ENCODE data around the gene ZBP1.

ZBP1 gene

GRCh38 chr20:57581202-57582028, 38.8 kb downstream of the ZBP1 start:
- peaks cover 0 to 5% (median 2%) of the 10 kb centered on the region in 5 experiments for H3K9me3 ChIP-seq (ENCODE audit: control extremely low read depth in 1 of 5, control insufficient read depth in 4 of 5, insufficient read depth in 2 of 5, low read depth in 1 of 5, low read length in 4 of 5)
- no peaks in the 10 kb centered on the region for H3K36me3 ChIP-seq (ENCODE audit: control insufficient read depth in 4 of 4, insufficient read depth in 4 of 4, low read length in 3 of 4)
- DNase-seq = no peak
- CTCF ChIA-PET = interaction anchor here (0.5 to 1.2 kb wide), 2 partner anchors 15 to 772 kb away, joined by 3 read pairs; no protein-coding TSS in a partner anchor
- H3K4me3 ChIP-seq (ENCODE audit: control insufficient read depth in 1 of 7, extremely low read depth in 1 of 7, insufficient read depth in 4 of 7, low read depth in 2 of 7, low read length in 6 of 7) = no peak overlapping the region
- POLR2A ChIA-PET = no interaction called here
- H3K27ac ChIP-seq (ENCODE audit: insufficient read depth in 1 of 2, low read depth in 1 of 2, low read length in 2 of 2, poor library complexity in 1 of 2, severe bottlenecking in 2 of 2) = no peak overlapping the region
- peaks cover 0 to 98% (median 23%) of the 10 kb centered on the region in 5 experiments for H3K27me3 ChIP-seq (replicated peaks in 2 of 5; ENCODE audit: control insufficient read depth in 4 of 5, insufficient read depth in 5 of 5, low read length in 4 of 5)
- H3K4me1 ChIP-seq (ENCODE audit: control extremely low read depth in 1 of 4, control insufficient read depth in 4 of 4, insufficient read depth in 4 of 4, low read length in 3 of 4) = no peaks in the 10 kb centered on the region
- 73% methylated on average over 14 of the region's 14 CpGs for WGBS (ENCODE audit: insufficient coverage)

DNA sequence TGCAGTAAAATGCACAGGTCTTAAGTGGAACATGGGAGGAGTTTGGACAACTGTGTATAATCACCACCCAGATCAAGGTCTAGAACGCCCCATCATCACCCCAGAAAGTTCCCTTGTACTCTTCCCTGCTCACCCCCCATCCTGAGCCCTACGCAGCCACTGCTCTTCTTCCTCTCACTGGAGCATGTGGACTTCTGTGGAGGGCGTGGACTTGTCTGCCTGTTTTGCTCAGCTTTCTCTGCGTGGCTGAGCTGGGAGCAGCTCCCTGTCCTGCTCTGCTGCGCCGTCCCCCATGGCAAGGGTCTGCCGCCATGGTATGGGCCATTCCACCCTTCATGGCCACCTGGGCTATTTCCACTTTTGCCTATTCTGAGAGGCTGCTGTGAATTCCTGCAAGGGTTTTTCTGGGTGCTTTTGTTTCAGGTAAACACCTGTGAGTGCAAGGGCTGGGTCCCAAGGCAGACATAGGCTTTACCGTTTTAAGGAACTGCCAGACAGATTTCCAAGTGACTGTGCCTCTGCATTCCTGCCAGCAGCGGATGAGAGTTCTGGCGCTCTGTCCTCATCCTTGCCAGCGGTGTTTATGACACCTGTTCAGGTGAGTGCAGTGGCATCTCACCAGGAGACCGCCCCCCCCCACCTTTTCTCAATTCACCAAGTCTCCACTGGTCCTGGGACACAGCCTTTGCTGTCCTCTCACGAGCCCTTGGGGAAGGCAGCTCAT, 39.6 kb downstream of the ZBP1 start:
- CTCF ChIA-PET = interaction anchor here (1.2 kb wide), 1 partner anchor 16 kb away, joined by 3 read pairs; no protein-coding TSS in a partner anchor
- no peak overlapping the region for H3K27ac ChIP-seq (ENCODE audit: insufficient read depth in 1 of 2, low read depth in 1 of 2, low read length in 2 of 2, poor library complexity in 1 of 2, severe bottlenecking in 2 of 2)
- WGBS (ENCODE audit: insufficient coverage) = 86% methylated on average over 13 of the region's 13 CpGs
- peaks cover 0 to 7% (median 2%) of the 10 kb centered on the region in 5 experiments for H3K9me3 ChIP-seq (ENCODE audit: control extremely low read depth in 1 of 5, control insufficient read depth in 4 of 5, insufficient read depth in 2 of 5, low read depth in 1 of 5, low read length in 4 of 5)
- H3K36me3 ChIP-seq (ENCODE audit: control insufficient read depth in 4 of 4, insufficient read depth in 4 of 4, low read length in 3 of 4) = no peaks in the 10 kb centered on the region
- no peak overlapping the region for H3K4me3 ChIP-seq (ENCODE audit: control insufficient read depth in 1 of 7, extremely low read depth in 1 of 7, insufficient read depth in 4 of 7, low read depth in 2 of 7, low read length in 6 of 7)
- H3K4me1 ChIP-seq (ENCODE audit: control extremely low read depth in 1 of 4, control insufficient read depth in 4 of 4, insufficient read depth in 4 of 4, low read length in 3 of 4) = no peaks in the 10 kb centered on the region
- H3K27me3 ChIP-seq (replicated peaks in 2 of 5; ENCODE audit: control insufficient read depth in 4 of 5, insufficient read depth in 5 of 5, low read length in 4 of 5) = peaks cover 0 to 98% (median 23%) of the 10 kb centered on the region in 5 experiments
- no peak for DNase-seq
- POLR2A ChIA-PET = no interaction called here

DNA sequence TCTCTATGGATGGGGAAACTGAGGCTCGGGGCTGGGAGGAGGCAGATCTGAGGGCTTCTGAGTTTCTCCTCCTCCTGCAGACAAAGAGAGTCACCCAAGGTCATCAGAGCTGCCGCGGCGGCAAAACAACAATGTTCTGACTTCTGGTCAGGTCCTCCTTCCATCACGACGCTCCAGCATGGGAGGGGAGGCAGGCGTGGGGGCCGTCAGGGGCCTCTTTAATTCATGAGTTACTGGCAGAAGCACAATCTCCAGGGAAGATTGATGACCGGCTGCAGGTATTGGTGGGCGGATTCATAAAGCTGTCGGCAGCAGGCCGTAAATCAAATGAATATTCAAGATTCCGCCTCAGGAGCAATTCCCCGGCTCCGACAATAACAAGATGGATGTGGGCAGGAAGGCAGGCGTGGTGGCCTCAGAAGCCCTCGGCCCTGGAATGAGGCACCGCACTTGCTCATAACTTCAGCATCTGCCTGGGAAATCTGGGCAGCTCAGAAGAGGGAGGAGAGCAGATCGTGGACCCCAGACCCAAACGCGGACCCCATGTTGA, 40.3 kb downstream of the ZBP1 start:
- 41% methylated on average over 21 of the region's 21 CpGs for WGBS (ENCODE audit: insufficient coverage)
- Histone ChIP-seq H3K27ac (ENCODE audit: insufficient read depth in 1 of 2, low read depth in 1 of 2, low read length in 2 of 2, poor library complexity in 1 of 2, severe bottlenecking in 2 of 2) (no peak overlapping the region), H3K36me3 (ENCODE audit: control insufficient read depth in 4 of 4, insufficient read depth in 4 of 4, low read length in 3 of 4) (no peaks in the 10 kb centered on the region), H3K4me3 (ENCODE audit: control insufficient read depth in 1 of 7, extremely low read depth in 1 of 7, insufficient read depth in 4 of 7, low read depth in 2 of 7, low read length in 6 of 7) (no peak overlapping the region), H3K9me3 (ENCODE audit: control extremely low read depth in 1 of 5, control insufficient read depth in 4 of 5, insufficient read depth in 2 of 5, low read depth in 1 of 5, low read length in 4 of 5) (peaks cover 0 to 8% (median 2%) of the 10 kb centered on the region in 5 experiments), H3K27me3 (replicated peaks in 2 of 5; ENCODE audit: control insufficient read depth in 4 of 5, insufficient read depth in 5 of 5, low read length in 4 of 5) (peaks cover under 1 to 98% (median 23%) of the 10 kb centered on the region in 5 experiments), H3K4me1 (ENCODE audit: control extremely low read depth in 1 of 4, control insufficient read depth in 4 of 4, insufficient read depth in 4 of 4, low read length in 3 of 4) (no peaks in the 10 kb centered on the region)
- no peak for DNase-seq
- CTCF ChIA-PET = no interaction called here
- POLR2A ChIA-PET = no interaction called here

GRCh38 chr20:57579331-57579897, 40.8 kb downstream of the ZBP1 start:
- POLR2A ChIA-PET = no interaction called here

DNA sequence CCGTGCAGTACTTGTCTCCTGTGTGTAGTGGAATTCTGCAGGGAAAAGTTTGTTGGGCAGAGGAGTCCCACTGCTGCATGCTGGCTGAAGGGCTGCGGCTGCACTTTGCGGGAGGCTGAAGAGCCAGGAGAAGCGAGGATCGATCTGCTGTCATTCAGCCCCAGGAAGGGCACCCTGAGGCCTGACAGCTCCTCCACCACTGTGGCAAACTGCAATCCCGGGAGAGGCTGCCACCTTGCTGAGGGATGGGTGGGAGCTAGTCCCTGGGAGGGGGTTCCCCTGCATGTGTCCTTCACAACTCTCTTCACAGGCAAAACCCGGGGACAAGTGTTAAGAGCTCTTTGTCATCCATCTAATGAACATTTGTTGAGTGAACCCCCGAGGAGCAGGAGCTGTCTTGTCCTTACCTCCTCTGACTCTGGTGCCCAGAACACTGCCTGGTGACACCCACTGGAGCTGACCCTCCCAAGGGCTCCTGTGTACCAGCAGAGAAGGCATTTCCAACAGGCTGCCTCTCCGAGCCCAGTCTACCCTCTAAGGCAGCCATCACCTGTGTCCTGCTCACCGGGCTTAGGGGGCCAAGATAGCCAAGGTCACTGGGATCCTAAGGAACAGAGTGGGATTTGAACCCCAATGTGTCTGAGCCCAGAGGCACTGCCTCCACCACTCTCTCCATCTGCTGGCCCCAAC, 41.6 kb downstream of the ZBP1 start:
- Histone ChIP-seq H3K9me3 (ENCODE audit: control extremely low read depth in 1 of 5, control insufficient read depth in 4 of 5, insufficient read depth in 2 of 5, low read depth in 1 of 5, low read length in 4 of 5) (peaks cover 0 to 6% (median 0%) of the 10 kb centered on the region in 5 experiments), H3K27ac (ENCODE audit: insufficient read depth in 1 of 2, low read depth in 1 of 2, low read length in 2 of 2, poor library complexity in 1 of 2, severe bottlenecking in 2 of 2) (no peak overlapping the region), H3K27me3 (replicated peaks in 2 of 5; ENCODE audit: control insufficient read depth in 4 of 5, insufficient read depth in 5 of 5, low read length in 4 of 5) (peaks cover 2 to 98% (median 23%) of the 10 kb centered on the region in 5 experiments), H3K4me3 (ENCODE audit: control insufficient read depth in 1 of 7, extremely low read depth in 1 of 7, insufficient read depth in 4 of 7, low read depth in 2 of 7, low read length in 6 of 7) (no peak overlapping the region), H3K4me1 (ENCODE audit: control extremely low read depth in 1 of 4, control insufficient read depth in 4 of 4, insufficient read depth in 4 of 4, low read length in 3 of 4) (no peaks in the 10 kb centered on the region), H3K36me3 (ENCODE audit: control insufficient read depth in 4 of 4, insufficient read depth in 4 of 4, low read length in 3 of 4) (no peaks in the 10 kb centered on the region)
- ChIA-PET POLR2A (no interaction called here), CTCF (no interaction called here)
- 90% methylated on average over 10 of the region's 10 CpGs for whole genome bisulfite sequencing (ENCODE audit: insufficient coverage)
- no peak for DNase-seq

More at GRCh38 chr20:57579331-57579897, 40.8 kb downstream of the ZBP1 start:
- H3K4me3 ChIP-seq (ENCODE audit: control insufficient read depth in 1 of 7, extremely low read depth in 1 of 7, insufficient read depth in 4 of 7, low read depth in 2 of 7, low read length in 6 of 7) = no peak overlapping the region
- H3K27ac ChIP-seq (ENCODE audit: insufficient read depth in 1 of 2, low read depth in 1 of 2, low read length in 2 of 2, poor library complexity in 1 of 2, severe bottlenecking in 2 of 2) = no peak overlapping the region
- WGBS (ENCODE audit: insufficient coverage) = 80% methylated on average over 9 of the region's 11 CpGs
- no peak for DNase-seq
- CTCF ChIA-PET = no interaction called here
- H3K9me3 ChIP-seq (ENCODE audit: control extremely low read depth in 1 of 5, control insufficient read depth in 4 of 5, insufficient read depth in 2 of 5, low read depth in 1 of 5, low read length in 4 of 5) = peaks cover 0 to 8% (median 2%) of the 10 kb centered on the region in 5 experiments
- no peaks in the 10 kb centered on the region for H3K36me3 ChIP-seq (ENCODE audit: control insufficient read depth in 4 of 4, insufficient read depth in 4 of 4, low read length in 3 of 4)
- H3K27me3 ChIP-seq (replicated peaks in 2 of 5; ENCODE audit: control insufficient read depth in 4 of 5, insufficient read depth in 5 of 5, low read length in 4 of 5) = peaks cover 2 to 98% (median 23%) of the 10 kb centered on the region in 5 experiments
- H3K4me1 ChIP-seq (ENCODE audit: control extremely low read depth in 1 of 4, control insufficient read depth in 4 of 4, insufficient read depth in 4 of 4, low read length in 3 of 4) = no peaks in the 10 kb centered on the region

- Histone ChIP-seq H3K27ac (ENCODE audit: insufficient read depth in 1 of 2, low read depth in 1 of 2, low read length in 2 of 2, poor library complexity in 1 of 2, severe bottlenecking in 2 of 2) (no peak overlapping the region), H3K27me3 (replicated peaks in 2 of 5; ENCODE audit: control insufficient read depth in 4 of 5, insufficient read depth in 5 of 5, low read length in 4 of 5) (peaks cover 2 to 98% (median 23%) of the 10 kb centered on the region in 5 experiments), H3K4me1 (ENCODE audit: control extremely low read depth in 1 of 4, control insufficient read depth in 4 of 4, insufficient read depth in 4 of 4, low read length in 3 of 4) (no peaks in the 10 kb centered on the region), H3K4me3 (ENCODE audit: control insufficient read depth in 1 of 7, extremely low read depth in 1 of 7, insufficient read depth in 4 of 7, low read depth in 2 of 7, low read length in 6 of 7) (no peak overlapping the region), H3K9me3 (ENCODE audit: control extremely low read depth in 1 of 5, control insufficient read depth in 4 of 5, insufficient read depth in 2 of 5, low read depth in 1 of 5, low read length in 4 of 5) (peaks cover 0 to 6% (median 0%) of the 10 kb centered on the region in 5 experiments), H3K36me3 (ENCODE audit: control insufficient read depth in 4 of 4, insufficient read depth in 4 of 4, low read length in 3 of 4) (no peaks in the 10 kb centered on the region)
- POLR2A ChIA-PET = no interaction called here
- 93% methylated on average over 8 of the region's 10 CpGs for WGBS (ENCODE audit: insufficient coverage)
- CTCF ChIA-PET = interaction anchor here (0.7 to 1.1 kb wide), 2 partner anchors 17 to 62 kb away, joined by 3 to 4 read pairs; no protein-coding TSS in a partner anchor
- no peak for DNase-seq
Observed at GRCh38 chr20:57577679-57578475, 42.3 kb downstream of the ZBP1 start.

All from common myeloid progenitor, CD34-positive (primary cell).